Left kidney (tissue), 2 donors: Measurements from ENCODE around the gene DPM3. TPM values are rescaled to one million over a fixed set of nuclear protein-coding genes. Genes with fewer than 3 reads are reported as not detected.

Source experiments
- DNase-seq: peaks from one replicate; pipeline ENCODE4 v3.0.0-alpha.2; 2013
- polyA plus RNA-seq: library from polyadenylated mRNA; unstranded; fragments of 120-200 nt; gene quantifications from one replicate; pipeline ENCODE4 v1.2.1, GENCODE V29; 2013; ENCODE audit not compliant: insufficient read length

DPM3 gene
- polyA plus RNA-seq, 1 donor = 26.9 TPM

- no peak for DNase-seq
Observed at GRCh38 chr1:155104605-155105534, 35.5 kb downstream of the DPM3 start.

- DNase-seq = no peak
Observed at GRCh38 chr1:155103325-155103724, 37.0 kb downstream of the DPM3 start.

DNA sequence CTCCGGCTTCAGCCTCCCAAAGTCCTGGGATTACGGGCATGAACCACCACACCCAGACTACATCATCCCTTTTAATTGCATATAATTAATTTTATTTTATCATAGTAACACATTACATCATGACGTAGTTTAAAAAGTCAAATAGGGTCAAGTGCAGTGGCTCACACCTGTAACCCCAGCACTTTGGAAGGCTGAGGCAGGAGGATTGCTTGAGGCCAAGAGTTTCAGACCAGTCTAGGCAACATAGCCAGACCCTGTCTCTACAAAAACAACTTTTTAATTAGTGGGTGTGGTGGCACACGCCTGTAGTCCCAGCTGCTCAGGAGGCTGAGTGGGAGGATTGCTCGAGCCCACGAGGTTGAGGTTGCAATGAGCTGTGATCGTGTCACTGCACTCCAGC, 41.0 kb downstream of the DPM3 start:
- DNase-seq = no peak

DNA sequence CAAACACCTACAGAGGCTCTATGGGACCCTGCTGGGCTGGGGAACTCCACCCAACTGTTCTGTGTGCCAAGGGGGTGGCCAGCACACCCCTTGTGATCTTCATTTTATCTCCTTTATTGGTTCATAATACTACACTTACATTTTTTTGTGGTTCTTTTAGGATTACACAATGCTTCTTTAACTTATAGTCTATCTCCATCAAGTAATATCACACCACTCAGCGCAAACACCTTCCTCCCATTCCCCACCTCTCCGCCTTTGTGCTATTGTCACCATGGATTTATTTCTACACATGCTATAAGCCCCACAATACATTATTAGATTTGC, 45.7 kb downstream of the DPM3 start:
- no peak for DNase-seq

GRCh38 chr1:155093911-155094621, 46.3 kb downstream of the DPM3 start:
- no peak for DNase-seq

DNA sequence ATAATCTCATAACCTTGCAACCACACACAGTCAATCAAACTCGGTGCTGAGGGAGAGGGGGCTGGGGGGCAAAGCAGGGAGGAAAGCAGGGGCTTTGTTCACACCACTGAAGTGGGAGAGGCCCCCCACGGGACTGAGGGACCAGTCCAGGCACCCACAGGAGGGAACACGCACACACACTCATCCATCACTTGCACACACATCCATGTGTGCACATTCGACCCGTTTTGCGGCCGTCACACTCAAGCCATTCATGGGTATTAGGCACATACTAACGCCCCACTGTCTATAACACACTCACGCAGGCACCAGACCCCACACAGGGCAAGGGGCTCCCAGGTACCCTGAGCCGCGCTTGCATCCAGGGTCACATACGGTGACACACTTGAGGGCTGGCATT, 47.7 kb downstream of the DPM3 start:
- DNase-seq = no peak

- DNase-seq = no peak
Observed at GRCh38 chr1:155092131-155092530, 48.2 kb downstream of the DPM3 start.

- DNase-seq = no peak
Observed at GRCh38 chr1:155091071-155092051, 49.0 kb downstream of the DPM3 start.

Other genes starting within 250 kb of the DPM3 start
- 34.9 TPM for gene PMVK, start 203.8 kb downstream of the DPM3 start, polyA plus RNA-seq
- 59.6 TPM for gene PBXIP1, start 184.4 kb downstream of the DPM3 start, polyA plus RNA-seq
- 42.6 TPM for gene PYGO2, start 178.7 kb downstream of the DPM3 start, polyA plus RNA-seq
- gene SHC1, start 169.8 kb downstream of the DPM3 start, polyA plus RNA-seq = 84.1 TPM
- 110 TPM for gene CKS1B, start 165.8 kb downstream of the DPM3 start, polyA plus RNA-seq
- gene FLAD1, start 157.2 kb downstream of the DPM3 start, polyA plus RNA-seq = 32.4 TPM
- gene LENEP, start 146.9 kb downstream of the DPM3 start, polyA plus RNA-seq = 0.93 TPM
- 11.5 TPM for gene ZBTB7B, start 137.7 kb downstream of the DPM3 start, polyA plus RNA-seq
- 2.5 TPM for gene DCST2, start 106.8 kb downstream of the DPM3 start, polyA plus RNA-seq
- gene DCST1, start 106.7 kb downstream of the DPM3 start, polyA plus RNA-seq = 0.58 TPM
- gene ADAM15, start 89.2 kb downstream of the DPM3 start, polyA plus RNA-seq = 41.9 TPM
- gene EFNA4, start 76.8 kb downstream of the DPM3 start, polyA plus RNA-seq = 20.2 TPM
- 6.1 TPM for gene EFNA3, start 61.7 kb downstream of the DPM3 start, polyA plus RNA-seq
- 56.0 TPM for gene EFNA1, start 12.7 kb downstream of the DPM3 start, polyA plus RNA-seq
- gene SLC50A1, start 4.7 kb downstream of the DPM3 start, polyA plus RNA-seq = 57.8 TPM
- 134 TPM for gene KRTCAP2, start 32.8 kb upstream of the DPM3 start, polyA plus RNA-seq
- gene TRIM46, start 33.3 kb upstream of the DPM3 start, polyA plus RNA-seq = 4.4 TPM
- gene THBS3, start 67.4 kb upstream of the DPM3 start, polyA plus RNA-seq = 49.6 TPM
- gene MTX1, start 68.2 kb upstream of the DPM3 start, polyA plus RNA-seq = 40.7 TPM
- gene ENTREP3, start 115.0 kb upstream of the DPM3 start, polyA plus RNA-seq = 23.6 TPM
- 55.7 TPM for gene SCAMP3, start 121.8 kb upstream of the DPM3 start, polyA plus RNA-seq
- 87.6 TPM for gene CLK2, start 133.0 kb upstream of the DPM3 start, polyA plus RNA-seq
- gene HCN3, start 136.9 kb upstream of the DPM3 start, polyA plus RNA-seq = 13.9 TPM
- 7.6 TPM for gene PKLR, start 160.9 kb upstream of the DPM3 start, polyA plus RNA-seq
- gene FDPS, start 168.3 kb upstream of the DPM3 start, polyA plus RNA-seq = 179 TPM
- 34.3 TPM for gene RUSC1, start 180.4 kb upstream of the DPM3 start, polyA plus RNA-seq